MCF 10A (cell line): Measurements from ENCODE around the gene ATRN. TPM values are rescaled to one million over a fixed set of nuclear protein-coding genes. Genes with fewer than 3 reads are reported as not detected.

Experiments
- BruUV-seq: library from RNA; stranded (reverse); fragments of 400-500 nt; replicated peaks from 2 replicates; lab custom pipeline; 2021; lab: Mats Ljungman, UMichigan
- CTCF ChIA-PET: fragments of 300-600 bp; sonication (Branson Sonifier 250); formaldehyde crosslinking; extraction: SDS; loops from one replicate; lab custom pipeline; 2021; ENCODE audit warnings: antibody characterized with exemption, inconsistent platforms; lab: Yijun Ruan, JAX
- POLR2A ChIA-PET: fragments of 300-600, 350-650 bp; sonication (Branson Sonifier 250); formaldehyde crosslinking; extraction: SDS; loops from one replicate; lab custom pipeline; 2020; ENCODE audit warnings: antibody characterized with exemption, inconsistent platforms; lab: Yijun Ruan, JAX
- DNase-seq: peaks from one replicate; pipeline ENCODE4 v3.0.0-alpha.2; 2018; ENCODE audit not compliant: unreplicated experiment
- H3K27ac Mint-ChIP-seq: one replicate; pipeline ENCODE4 v1.8.0; 2022; ENCODE audit warnings: mild to moderate bottlenecking, low read depth, mixed read lengths; ENCODE audit not compliant: unreplicated experiment
- H3K27me3 Mint-ChIP-seq: one replicate; pipeline ENCODE4 v1.8.0; 2022; ENCODE audit warnings: mixed read lengths; ENCODE audit not compliant: insufficient read depth, unreplicated experiment
- H3K36me3 Mint-ChIP-seq: one replicate; pipeline ENCODE4 v1.8.0; 2022; ENCODE audit warnings: mild to moderate bottlenecking, moderate library complexity, mixed read lengths; ENCODE audit not compliant: insufficient read depth, unreplicated experiment
- H3K4me1 Mint-ChIP-seq: one replicate; pipeline ENCODE4 v1.8.0; 2022; ENCODE audit warnings: mixed read lengths; ENCODE audit not compliant: insufficient read depth, unreplicated experiment
- H3K4me3 Mint-ChIP-seq: one replicate; pipeline ENCODE4 v1.8.0; 2022; ENCODE audit warnings: mild to moderate bottlenecking, moderate library complexity, mixed read lengths; ENCODE audit not compliant: unreplicated experiment
- H3K9me3 Mint-ChIP-seq: one replicate; pipeline ENCODE4 v1.8.0; 2022; ENCODE audit warnings: mixed read lengths; ENCODE audit not compliant: unreplicated experiment
- CTCF ChIP-seq: fragments of 200-600 bp; IDR thresholded peaks from one replicate; pipeline ENCODE4 v1.8.0; 2022; ENCODE audit warnings: antibody characterized with exemption, mild to moderate bottlenecking; ENCODE audit not compliant: unreplicated experiment
- intact Hi-C: fragments of 100-400 bp; cut with micrococcal nuclease; formaldehyde crosslinking; loops from 2 replicates; pipeline ENCODE4 v1.14.1; 2022
- total RNA-seq: library from RNA; stranded (reverse); gene quantifications from 2 replicates; pipeline ENCODE4 v1.2.3, GENCODE V29; 2022

The ATRN gene
- total RNA-seq, 1 experiment from 2014 or later, result 29.7 TPM

- DNase-seq, result no peak
- BruUV-seq, result no TSS peak
- no peak for TF ChIP-seq CTCF
- Mint-ChIP-seq H3K4me3 (no peak overlapping the region), H3K9me3 (no peaks in the 10 kb centered on the region), H3K27me3 (peaks cover 11% of the 10 kb centered on the region), H3K27ac (no peak overlapping the region), H3K4me1 (no peaks in the 10 kb centered on the region), H3K36me3 (no peaks in the 10 kb centered on the region)
- POLR2A ChIA-PET, result interaction anchor here (0.6 to 0.7 kb wide), 3 partner anchors 15 to 107 kb away, joined by 3 read pairs; no protein-coding TSS in a partner anchor
- CTCF ChIA-PET, result interaction anchor here (0.6 to 8.9 kb wide), 4 partner anchors 28 to 174 kb away, joined by 3 to 154 read pairs (median 6); partner anchors contain the start of gene ADISSP
- intact Hi-C loops, result no loop called here
These were observed 210.0 kb downstream of the ATRN start for GRCh38 chr20:3680701-3681351.

GRCh38 chr20:3681352-3681930 is 210.6 kb downstream of the ATRN start:
- Mint-ChIP-seq H3K27ac (no peak overlapping the region), H3K4me3 (no peak overlapping the region), H3K36me3 (no peaks in the 10 kb centered on the region), H3K27me3 (peaks cover 5% of the 10 kb centered on the region), H3K4me1 (peaks cover 2% of the 10 kb centered on the region), H3K9me3 (no peaks in the 10 kb centered on the region)
- TF ChIP-seq CTCF, result no peak
- POLR2A ChIA-PET, result interaction anchor here (0.7 kb wide), 2 partner anchors 15 to 30 kb away, joined by 3 read pairs; no protein-coding TSS in a partner anchor
- DNase-seq, result no peak
- no TSS peak for BruUV-seq
- intact Hi-C loops, result no loop called here
- CTCF ChIA-PET, result interaction anchor here (1.1 to 8.9 kb wide), 2 partner anchors 27 to 174 kb away, joined by 4 to 154 read pairs; no protein-coding TSS in a partner anchor

- intact Hi-C loops, result no loop called here
- H3K4me3 Mint-ChIP-seq, result no peak within 1 kb of the TSS
- no peak within 1 kb of the TSS for H3K27ac Mint-ChIP-seq
- H3K27me3 Mint-ChIP-seq, result no peaks in the 10 kb centered on the region
- H3K4me1 Mint-ChIP-seq, result peaks cover 9% of the 10 kb centered on the region
- TF ChIP-seq CTCF, result no peak
- no peaks in the 10 kb centered on the region for H3K36me3 Mint-ChIP-seq
- no peak for DNase-seq
- POLR2A ChIA-PET, result no interaction called here
- CTCF ChIA-PET, result interaction anchor here (0.5 to 1.1 kb wide), 4 partner anchors 78 to 210 kb away, joined by 3 to 4 read pairs (median 3); no protein-coding TSS in a partner anchor
- BruUV-seq, result no TSS peak
- no peaks in the 10 kb centered on the region for H3K9me3 Mint-ChIP-seq
These were observed 211.3 kb downstream of the ATRN start, which contains the start of gene ADAM33 for GRCh38 chr20:3681931-3682781. Gene ADAM33 (minus strand): TSS chr20:3682010. CDS start chr20:3682004, 6 bp downstream.
